GM23248 (cell line): ENCODE data around the gene HM13. TPM values are rescaled to one million over a fixed set of nuclear protein-coding genes. Genes with fewer than 3 reads are reported as not detected.

Source experiments
- DNase-seq: peaks from one replicate; pipeline ENCODE4 v3.0.0-alpha.2; 2015
- H2AFZ ChIP-seq: fragments of 200-600 bp; sonication (generic); 2 replicates; pipeline ENCODE4 v1.6.1; 2016; ENCODE audit warnings: antibody characterized with exemption
- H3F3A ChIP-seq: fragments of 200-600 bp; sonication (generic); 2 replicates; pipeline ENCODE4 v1.6.1; 2016; ENCODE audit warnings: mild to moderate bottlenecking, antibody characterized with exemption, mixed run types; ENCODE audit not compliant: insufficient read depth
- H3K27ac ChIP-seq: fragments of 200-600 bp; sonication (generic); 2 replicates; pipeline ENCODE4 v1.5.1; 2016; ENCODE audit warnings: mild to moderate bottlenecking
- H3K27me3 ChIP-seq: fragments of 200-600 bp; sonication (generic); replicated peaks from 2 replicates; pipeline ENCODE4 v1.6.1; 2016; ENCODE audit warnings: mild to moderate bottlenecking; ENCODE audit not compliant: insufficient read depth
- H3K36me3 ChIP-seq: fragments of 200-600 bp; sonication (generic); 2 replicates; pipeline ENCODE4 v1.6.1; 2016; ENCODE audit warnings: low read depth, mild to moderate bottlenecking
- H3K4me1 ChIP-seq: fragments of 200-600 bp; sonication (generic); 2 replicates; pipeline ENCODE4 v1.6.1; 2016; ENCODE audit warnings: mild to moderate bottlenecking; ENCODE audit not compliant: insufficient read depth
- H3K4me2 ChIP-seq: fragments of 200-600 bp; sonication (generic); one replicate; pipeline ENCODE4 v1.6.1; 2016; ENCODE audit warnings: mild to moderate bottlenecking; ENCODE audit not compliant: unreplicated experiment
- H3K4me3 ChIP-seq: fragments of 200-600 bp; sonication (generic); 2 replicates; pipeline ENCODE4 v1.5.1; 2016; ENCODE audit warnings: mild to moderate bottlenecking
- H3K79me2 ChIP-seq: fragments of 200-600 bp; sonication (generic); 2 replicates; pipeline ENCODE4 v1.6.1; 2016; ENCODE audit warnings: mild to moderate bottlenecking; ENCODE audit not compliant: insufficient read depth
- H3K9ac ChIP-seq: fragments of 200-600 bp; sonication (generic); 2 replicates; pipeline ENCODE4 v1.6.1; 2016; ENCODE audit warnings: mild to moderate bottlenecking
- H3K9me2 ChIP-seq: fragments of 200-600 bp; sonication (generic); 2 replicates; pipeline ENCODE4 v1.6.1; 2016; ENCODE audit warnings: mixed run types, mild to moderate bottlenecking, moderate library complexity; ENCODE audit not compliant: insufficient read depth
- H3K9me3 ChIP-seq: fragments of 200-600 bp; sonication (generic); one replicate; pipeline ENCODE4 v1.6.1; 2017; ENCODE audit warnings: low read depth
- H4K20me1 ChIP-seq: fragments of 200-600 bp; sonication (generic); 2 replicates; pipeline ENCODE4 v1.6.0; 2016; ENCODE audit not compliant: insufficient read depth
- EZH2 ChIP-seq: fragments of 200-600 bp; sonication (generic); IDR thresholded peaks from 2 replicates; pipeline ENCODE4 v1.6.1; 2018; ENCODE audit warnings: antibody characterized with exemption, mild to moderate bottlenecking; ENCODE audit not compliant: insufficient read depth, poor library complexity, severe bottlenecking
- EZH2phosphoT487 ChIP-seq: fragments of 200-600 bp; sonication (generic); IDR thresholded peaks from 2 replicates; pipeline ENCODE4 v1.6.1; 2018; ENCODE audit warnings: antibody characterized with exemption, moderate library complexity, mild to moderate bottlenecking, low read depth; ENCODE audit not compliant: insufficient read depth
- WGBS, 2 experiments: methylation state at CpG; one replicate each; pipeline ENCODE4 v1.1.6; 2015 to 2017; ENCODE audit warnings: low lambda C conversion rate in 2 of 2, low coverage in 1 of 2; ENCODE audit errors: missing lambda C conversion rate in 2 of 2; 5-methylcytosine and 5-hydroxymethylcytosine counted together
- in situ Hi-C: fragments of 300-500 bp; cut with MboI; formaldehyde crosslinking; loops from 2 replicates; pipeline ENCODE4 v1.15.0; 2020
- polyA plus RNA-seq: library from polyadenylated mRNA; unstranded; fragments of >200 nt; fragmentation: Nextera tagmentation; extraction: Ambion mirVana; gene quantifications from 2 replicates; pipeline ENCODE4 v1.2.1, GENCODE V29; 2016
- total RNA-seq: library from RNA; depleted of rRNA; stranded (reverse); fragments of >200 nt; shearing (Covaris generic); gene quantifications from 2 replicates; pipeline ENCODE4 v1.2.3, GENCODE V29; 2014

The HM13 gene
- total and polyA plus RNA-seq, 2 experiments from 2014 or later = 117 to 424 TPM

- 13 to 20% methylated on average over 1 of the region's 1 CpG for WGBS, 2 experiments
- H3K4me3 ChIP-seq = no peak overlapping the region
- no peaks in the 10 kb centered on the region for H3K9me2 ChIP-seq
- TF ChIP-seq EZH2 = no peak
- TF ChIP-seq EZH2phosphoT487 = no peak
- peaks cover 16% of the 10 kb centered on the region; the same call in 1 of the 2 replicates for H3K79me2 ChIP-seq
- no peak overlapping the region for H3K4me2 ChIP-seq
- H3F3A ChIP-seq = peaks cover 72% of the 10 kb centered on the region
- H3K27ac ChIP-seq = peak overlapping the region; percentile 99
- H4K20me1 ChIP-seq = no peaks in the 10 kb centered on the region
- no peak overlapping the region for H2AFZ ChIP-seq
- H3K9ac ChIP-seq = peak overlapping the region; percentile 89
- no peaks in the 10 kb centered on the region for H3K27me3 ChIP-seq
- H3K4me1 ChIP-seq = peaks cover 31% of the 10 kb centered on the region
- in situ Hi-C loops = no loop called here
- peaks cover 25% of the 10 kb centered on the region for H3K36me3 ChIP-seq
- H3K9me3 ChIP-seq = no peaks in the 10 kb centered on the region
- DNase-seq = no peak
Observed at GRCh38 chr20:31562241-31562640, 48.0 kb downstream of the HM13 start.

GRCh38 chr20:31564284-31564683 lies 50.0 kb downstream of the HM13 start:
- Histone ChIP-seq H4K20me1 (no peaks in the 10 kb centered on the region), H3K4me1 (peaks cover 37% of the 10 kb centered on the region), H3K4me2 (no peak overlapping the region), H3K79me2 (peaks cover 16% of the 10 kb centered on the region; the same call in 1 of the 2 replicates), H3K9me2 (no peaks in the 10 kb centered on the region), H3F3A (peaks cover 69% of the 10 kb centered on the region), H3K4me3 (no peak overlapping the region), H3K9me3 (no peaks in the 10 kb centered on the region), H3K36me3 (peaks cover 25% of the 10 kb centered on the region), H2AFZ (no peak overlapping the region), H3K27ac (no peak overlapping the region), H3K27me3 (no peaks in the 10 kb centered on the region), H3K9ac (no peak overlapping the region)
- no peak for TF ChIP-seq EZH2
- TF ChIP-seq EZH2phosphoT487 = no peak
- no peak for DNase-seq
- in situ Hi-C loops = no loop called here
- 93 to 97% methylated on average over 6 of the region's 6 CpGs for WGBS, 2 experiments

- H3K9ac ChIP-seq = no peak overlapping the region
- no peak overlapping the region for H3K4me2 ChIP-seq
- no peak for DNase-seq
- H3K79me2 ChIP-seq = peaks cover 16% of the 10 kb centered on the region; the same call in 1 of the 2 replicates
- in situ Hi-C loops = loop anchor here (5.0 kb wide), 1 partner anchor 46 kb away; no protein-coding TSS in a partner anchor
- H3K36me3 ChIP-seq = peaks cover 25% of the 10 kb centered on the region
- H3K4me1 ChIP-seq = peaks cover 40% of the 10 kb centered on the region
- no peak for TF ChIP-seq EZH2phosphoT487
- TF ChIP-seq EZH2 = no peak
- no peaks in the 10 kb centered on the region for H3K27me3 ChIP-seq
- H4K20me1 ChIP-seq = no peaks in the 10 kb centered on the region
- 0 out of 2 replicates have a peak overlapping the region, but pooled peaks have one; percentile 7 for H3K27ac ChIP-seq
- no peak overlapping the region for H2AFZ ChIP-seq
- H3K9me2 ChIP-seq = no peaks in the 10 kb centered on the region
- no peak overlapping the region for H3K4me3 ChIP-seq
- H3F3A ChIP-seq = peaks cover 66% of the 10 kb centered on the region
- 81 to 84% methylated on average over 6 of the region's 6 CpGs for WGBS, 2 experiments
- H3K9me3 ChIP-seq = no peaks in the 10 kb centered on the region
Observed at GRCh38 chr20:31565699-31566318, 51.6 kb downstream of the HM13 start.

- no peak for TF ChIP-seq EZH2phosphoT487
- no peak for TF ChIP-seq EZH2
- no peak overlapping the region for H3K4me2 ChIP-seq
- DNase-seq = no peak
- H3K36me3 ChIP-seq = peaks cover 25% of the 10 kb centered on the region
- H4K20me1 ChIP-seq = no peaks in the 10 kb centered on the region
- H3K9ac ChIP-seq = no peak overlapping the region
- H3K27me3 ChIP-seq = no peaks in the 10 kb centered on the region
- H3K4me1 ChIP-seq = peaks cover 41% of the 10 kb centered on the region
- no peak overlapping the region for H2AFZ ChIP-seq
- WGBS, 2 experiments = 94 to 95% methylated on average over 1 of the region's 1 CpG
- in situ Hi-C loops = loop anchor here (5.0 kb wide), 1 partner anchor 46 kb away; no protein-coding TSS in a partner anchor
- no peaks in the 10 kb centered on the region for H3K9me2 ChIP-seq
- peaks cover 16% of the 10 kb centered on the region; the same call in 1 of the 2 replicates for H3K79me2 ChIP-seq
- no peaks in the 10 kb centered on the region for H3K9me3 ChIP-seq
- peaks cover 66% of the 10 kb centered on the region for H3F3A ChIP-seq
- no peak overlapping the region for H3K4me3 ChIP-seq
- 0 out of 2 replicates have a peak overlapping the region, but pooled peaks have one; percentile 7 for H3K27ac ChIP-seq
Observed at GRCh38 chr20:31566319-31566657, 52.0 kb downstream of the HM13 start.
